Measurements from ENCODE around the gene FOXP4. TPM values are rescaled to one million over a fixed set of nuclear protein-coding genes. Genes with fewer than 3 reads are reported as not detected.

The FOXP4 gene
- total RNA-seq, 1 donor from 2014 or later = 40.7 TPM

DNA sequence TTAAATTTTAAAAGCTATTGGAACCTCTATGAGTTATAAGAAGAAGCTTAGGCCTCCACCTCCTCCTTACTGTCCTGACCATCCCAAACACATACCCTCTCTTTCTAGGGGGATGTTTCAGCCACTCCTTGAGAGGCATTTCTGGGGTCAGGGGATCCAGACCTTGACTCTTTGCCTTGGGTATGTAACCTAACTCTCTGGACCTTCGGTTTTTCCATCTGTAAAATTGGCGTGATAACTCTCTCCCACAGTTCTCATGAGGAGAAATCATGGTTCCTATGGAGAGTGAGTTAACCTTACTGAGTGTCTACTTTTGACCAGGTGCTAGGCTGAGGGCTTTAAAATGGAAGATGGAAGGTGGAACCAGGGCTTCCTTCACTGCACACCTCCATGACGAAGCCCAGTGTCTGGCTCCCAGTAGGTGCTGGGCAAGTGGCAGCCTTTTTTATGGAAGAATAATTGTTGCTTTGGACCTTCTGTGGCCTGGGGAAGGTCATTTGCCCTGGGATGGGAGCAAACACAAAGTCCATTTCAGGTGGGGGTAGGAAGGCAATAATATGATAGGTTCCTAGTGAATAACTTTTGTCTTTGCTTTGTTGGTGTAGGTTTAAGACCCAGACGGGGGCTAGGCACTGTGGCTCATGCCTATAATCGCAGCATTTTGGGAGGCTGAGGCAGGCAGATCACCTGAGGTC, 18.4 kb downstream of the FOXP4 start:
- peaks cover 48% of the 10 kb centered on the region for H3K36me3 Mint-ChIP-seq (ENCODE audit: low read depth)
- H3K27ac Mint-ChIP-seq = no peak overlapping the region
- H3K4me3 Mint-ChIP-seq = no peak overlapping the region
- intact Hi-C loops (cut with micrococcal nuclease) = no loop called here
- peaks cover 29% of the 10 kb centered on the region for H3K4me1 Mint-ChIP-seq
- H3K9me3 Mint-ChIP-seq = no peaks in the 10 kb centered on the region
- ATAC-seq (ENCODE audit: low read depth) = no peak
- DNase-seq = no peak
- no peaks in the 10 kb centered on the region for H3K27me3 Mint-ChIP-seq
- POLR2A ChIA-PET = no interaction called here
- CTCF ChIA-PET = no interaction called here
- TF ChIP-seq CTCF (IDR thresholded peaks at IDR 0.05) = no peak

- TF ChIP-seq CTCF (IDR thresholded peaks at IDR 0.05) = no peak
- CTCF ChIA-PET = no interaction called here
- intact Hi-C loops (cut with micrococcal nuclease) = no loop called here
- Mint-ChIP-seq H3K27ac (no peak overlapping the region), H3K4me3 (no peak overlapping the region), H3K4me1 (peaks cover 19% of the 10 kb centered on the region), H3K36me3 (ENCODE audit: low read depth) (peaks cover 53% of the 10 kb centered on the region), H3K9me3 (no peaks in the 10 kb centered on the region), H3K27me3 (no peaks in the 10 kb centered on the region)
- ATAC-seq (ENCODE audit: low read depth) (no peak), DNase-seq (no peak)
- POLR2A ChIA-PET = no interaction called here
Observed at GRCh38 chr6:41565701-41566100, 19.5 kb downstream of the FOXP4 start.

DNA sequence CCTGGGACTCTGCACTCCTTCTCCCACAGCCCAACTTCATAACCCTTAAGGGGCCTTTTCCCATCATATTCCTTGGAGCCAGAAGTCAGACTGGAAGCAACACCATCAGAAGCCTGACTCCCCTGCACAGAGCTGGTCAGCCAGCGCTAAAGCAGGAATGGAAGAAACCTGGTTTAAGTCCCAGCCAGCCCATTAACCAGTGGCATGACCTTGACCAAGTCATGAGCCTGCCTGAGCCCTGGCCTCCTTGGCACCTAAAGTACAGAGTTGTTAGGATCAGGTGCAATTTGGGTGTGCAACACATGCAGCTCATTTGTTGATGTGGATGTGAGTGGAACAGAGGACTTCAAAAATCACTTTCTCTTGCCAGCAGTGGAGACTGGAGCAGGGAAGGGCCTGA, 20.8 kb downstream of the FOXP4 start:
- Mint-ChIP-seq H3K27ac (no peak overlapping the region), H3K4me3 (no peak overlapping the region), H3K27me3 (no peaks in the 10 kb centered on the region), H3K9me3 (no peaks in the 10 kb centered on the region), H3K36me3 (ENCODE audit: low read depth) (peaks cover 63% of the 10 kb centered on the region), H3K4me1 (peaks cover 12% of the 10 kb centered on the region)
- intact Hi-C loops (cut with micrococcal nuclease) = no loop called here
- TF ChIP-seq CTCF (IDR thresholded peaks at IDR 0.05) = no peak
- DNase-seq = no peak
- POLR2A ChIA-PET = no interaction called here
- ATAC-seq (ENCODE audit: low read depth) = no peak
- CTCF ChIA-PET = no interaction called here

GRCh38 chr6:41567684-41568083, 21.5 kb downstream of the FOXP4 start:
- Mint-ChIP-seq H3K27ac (no peak overlapping the region), H3K4me1 (peaks cover 13% of the 10 kb centered on the region), H3K9me3 (no peaks in the 10 kb centered on the region), H3K27me3 (no peaks in the 10 kb centered on the region), H3K36me3 (ENCODE audit: low read depth) (peaks cover 66% of the 10 kb centered on the region), H3K4me3 (no peak overlapping the region)
- ATAC-seq (ENCODE audit: low read depth) (no peak), DNase-seq (no peak)
- intact Hi-C loops (cut with micrococcal nuclease) = no loop called here
- ChIA-PET POLR2A (no interaction called here), CTCF (no interaction called here)
- TF ChIP-seq CTCF (IDR thresholded peaks at IDR 0.05) = no peak

DNA sequence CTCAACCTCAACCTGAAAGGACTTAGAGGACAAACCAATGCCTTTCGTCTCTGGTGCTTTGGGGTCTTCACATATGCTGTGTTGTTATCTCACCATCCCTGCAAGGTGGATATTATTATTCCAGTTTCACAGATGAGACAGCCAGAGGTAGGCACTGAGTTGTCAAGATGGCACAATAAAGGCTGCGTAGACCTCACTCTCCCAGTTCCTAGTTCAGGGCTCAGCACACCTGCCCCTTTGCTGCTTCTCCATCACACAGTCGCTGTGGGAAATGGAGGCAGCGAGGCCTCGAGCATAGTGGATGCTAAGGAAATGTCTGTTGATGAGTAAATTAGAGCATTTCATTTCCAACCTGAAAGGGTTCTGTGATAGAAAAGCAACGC, 22.0 kb downstream of the FOXP4 start:
- Mint-ChIP-seq H3K27ac (no peak overlapping the region), H3K27me3 (no peaks in the 10 kb centered on the region), H3K9me3 (no peaks in the 10 kb centered on the region), H3K4me3 (no peak overlapping the region), H3K36me3 (ENCODE audit: low read depth) (peaks cover 70% of the 10 kb centered on the region), H3K4me1 (peaks cover 18% of the 10 kb centered on the region)
- intact Hi-C loops (cut with micrococcal nuclease) = no loop called here
- ATAC-seq (ENCODE audit: low read depth) (no peak), DNase-seq (no peak)
- CTCF ChIA-PET = no interaction called here
- POLR2A ChIA-PET = no interaction called here
- no peak for TF ChIP-seq CTCF (IDR thresholded peaks at IDR 0.05)

Data from activated B cell treated with CpG ODN at 0.5 μM for 24 hours (primary cell).